Middle frontal gyrus (tissue), 1 donor: ENCODE data around the gene RPUSD1.
"Not testable (repeated sequence)": the region's sequence is repeated elsewhere in the genome, so short reads cannot be mapped to it uniquely, and the experiment has no call there.

ENCODE experiments used
- DNase-seq: peaks from one replicate; pipeline ENCODE4 v3.0.0-alpha.2; 2015; ENCODE audit warnings: low spot score; ENCODE audit errors: extremely low spot score

The RPUSD1 gene

GRCh38 chr16:768428-768827 is 19.8 kb downstream of the RPUSD1 start:
- DNase-seq = no peak

GRCh38 chr16:767743-768235 is 20.4 kb downstream of the RPUSD1 start:
- no peak for DNase-seq

- DNase-seq = no peak
These were observed 21.2 kb downstream of the RPUSD1 start for GRCh38 chr16:766820-767640.

- no peak for DNase-seq
These were observed 22.0 kb downstream of the RPUSD1 start for GRCh38 chr16:766008-766819.

- DNase-seq = no peak
These were observed 22.7 kb downstream of the RPUSD1 start for GRCh38 chr16:765488-765865.

- DNase-seq = no peak
These were observed 23.2 kb downstream of the RPUSD1 start for GRCh38 chr16:764848-765487.

GRCh38 chr16:764184-764750 is 23.9 kb downstream of the RPUSD1 start:
- DNase-seq = no peak

GRCh38 chr16:763369-764183 is 24.6 kb downstream of the RPUSD1 start:
- DNase-seq = no peak

- DNase-seq = no peak
These were observed 25.4 kb downstream of the RPUSD1 start for GRCh38 chr16:762595-763268.

GRCh38 chr16:761625-762513 is 26.3 kb downstream of the RPUSD1 start:
- no peak for DNase-seq

GRCh38 chr16:760545-761343 is 27.4 kb downstream of the RPUSD1 start, which contains the start of gene MSLN:
MSLN (plus strand) TSS chr16:760734; CDS start chr16:762681, 1,947 bp downstream.
- no peak for DNase-seq

GRCh38 chr16:760065-760464 is 28.1 kb downstream of the RPUSD1 start:
- no peak for DNase-seq

- no peak for DNase-seq
These were observed 28.9 kb downstream of the RPUSD1 start for GRCh38 chr16:759110-759910.

- DNase-seq = no peak
These were observed 31.8 kb downstream of the RPUSD1 start for GRCh38 chr16:756428-756827.

GRCh38 chr16:754656-755055 is 33.5 kb downstream of the RPUSD1 start:
- DNase-seq = no peak

GRCh38 chr16:754121-754607 is 34.0 kb downstream of the RPUSD1 start:
- not testable (repeated sequence) for DNase-seq

- no peak for DNase-seq
These were observed 36.2 kb downstream of the RPUSD1 start for GRCh38 chr16:752007-752312.
